Lower lobe of right lung (tissue), 2 donors: Measurements from ENCODE around the gene FAM13C. TPM values are rescaled to one million over a fixed set of nuclear protein-coding genes. Genes with fewer than 3 reads are reported as not detected.

ENCODE experiments used
- ATAC-seq, 2 donors: fragments of 200-7000 bp; cut with Tn5 transposase; one replicate each; pipeline ENCODE4 v1.9.1; 2020 to 2022; ENCODE audit warnings: mild to moderate bottlenecking in 2 of 2, moderate library complexity in 2 of 2
- DNase-seq: peaks from one replicate; pipeline ENCODE4 v3.0.0-alpha.2; 2020
- H3K27ac ChIP-seq: fragments of 200-600 bp; one replicate; pipeline ENCODE4 v1.8.0; 2022
- H3K27me3 ChIP-seq: fragments of 200-600 bp; one replicate; pipeline ENCODE4 v1.8.0; 2022; ENCODE audit warnings: low read depth
- H3K36me3 ChIP-seq: fragments of 200-600 bp; one replicate; pipeline ENCODE4 v1.8.0; 2022; ENCODE audit warnings: mild to moderate bottlenecking
- H3K4me1 ChIP-seq: fragments of 200-600 bp; one replicate; pipeline ENCODE4 v1.8.0; 2022
- H3K4me3 ChIP-seq: fragments of 200-600 bp; one replicate; pipeline ENCODE4 v1.8.0; 2022; ENCODE audit warnings: mild to moderate bottlenecking
- H3K9me3 ChIP-seq: fragments of 200-600 bp; one replicate; pipeline ENCODE4 v1.8.0; 2022
- intact Hi-C: fragments of 100-400 bp; cut with DNase I; formaldehyde crosslinking; loops from one replicate; pipeline ENCODE4 v1.11.0; 2022
- total RNA-seq: library from RNA; stranded (reverse); fragmentation: NEBNext Ultra II Directional; extraction: Animal tissue kit (Norgen Biotek cat#: 25700); gene quantifications from one replicate; pipeline ENCODE4 v1.2.1, GENCODE V29; 2021
- TF ChIP-seq, protein P1 (sequence below): fragments of 200-600 bp; IDR thresholded peaks from one replicate; pipeline ENCODE4 v1.8.0; 2022; ENCODE audit warnings: antibody characterized with exemption, mild to moderate bottlenecking
- donor health status: DM: no; HTN: yes; CAD: no; lungs with severe emphysema.

FAM13C gene
- total RNA-seq, 1 donor from 2014 or later = 13.9 TPM

DNA sequence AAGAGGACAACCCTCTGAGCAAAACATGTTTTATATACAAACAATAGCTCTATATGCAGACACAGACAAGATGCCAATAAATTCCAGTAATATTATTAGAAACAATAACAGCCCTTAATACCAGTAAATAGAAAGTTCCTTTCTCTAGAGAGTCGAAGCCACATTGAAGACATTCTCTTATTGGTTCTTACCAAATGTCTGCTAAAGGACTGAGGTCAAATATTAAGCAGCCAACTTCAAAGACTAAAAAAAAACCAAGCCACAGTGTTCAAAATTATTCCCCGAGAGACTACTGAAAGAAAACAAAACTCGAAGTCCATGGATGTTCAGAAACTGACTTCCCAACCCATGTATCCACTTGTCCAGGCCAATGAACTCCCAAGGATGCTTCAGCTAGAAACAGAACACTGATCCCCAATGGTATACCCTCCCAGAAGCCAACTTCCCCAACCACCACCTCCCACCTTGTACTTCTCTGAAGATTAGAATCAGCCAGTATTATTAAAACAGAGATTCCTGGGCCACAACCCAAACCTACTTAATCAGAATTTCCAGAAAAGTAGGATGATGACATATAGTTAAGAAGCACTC lies 51.9 kb downstream of the FAM13C start:
- H3K36me3 ChIP-seq = no peaks in the 10 kb centered on the region
- peaks cover 5% of the 10 kb centered on the region for H3K4me1 ChIP-seq
- DNase-seq (no peak), ATAC-seq (no peak)
- no peaks in the 10 kb centered on the region for H3K9me3 ChIP-seq
- intact Hi-C loops = no loop called here
- H3K4me3 ChIP-seq = no peak overlapping the region
- TF ChIP-seq, protein P1, sequence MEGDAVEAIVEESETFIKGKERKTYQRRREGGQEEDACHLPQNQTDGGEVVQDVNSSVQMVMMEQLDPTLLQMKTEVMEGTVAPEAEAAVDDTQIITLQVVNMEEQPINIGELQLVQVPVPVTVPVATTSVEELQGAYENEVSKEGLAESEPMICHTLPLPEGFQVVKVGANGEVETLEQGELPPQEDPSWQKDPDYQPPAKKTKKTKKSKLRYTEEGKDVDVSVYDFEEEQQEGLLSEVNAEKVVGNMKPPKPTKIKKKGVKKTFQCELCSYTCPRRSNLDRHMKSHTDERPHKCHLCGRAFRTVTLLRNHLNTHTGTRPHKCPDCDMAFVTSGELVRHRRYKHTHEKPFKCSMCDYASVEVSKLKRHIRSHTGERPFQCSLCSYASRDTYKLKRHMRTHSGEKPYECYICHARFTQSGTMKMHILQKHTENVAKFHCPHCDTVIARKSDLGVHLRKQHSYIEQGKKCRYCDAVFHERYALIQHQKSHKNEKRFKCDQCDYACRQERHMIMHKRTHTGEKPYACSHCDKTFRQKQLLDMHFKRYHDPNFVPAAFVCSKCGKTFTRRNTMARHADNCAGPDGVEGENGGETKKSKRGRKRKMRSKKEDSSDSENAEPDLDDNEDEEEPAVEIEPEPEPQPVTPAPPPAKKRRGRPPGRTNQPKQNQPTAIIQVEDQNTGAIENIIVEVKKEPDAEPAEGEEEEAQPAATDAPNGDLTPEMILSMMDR = no peak
- H3K27ac ChIP-seq = no peak overlapping the region
- H3K27me3 ChIP-seq = no peaks in the 10 kb centered on the region

DNA sequence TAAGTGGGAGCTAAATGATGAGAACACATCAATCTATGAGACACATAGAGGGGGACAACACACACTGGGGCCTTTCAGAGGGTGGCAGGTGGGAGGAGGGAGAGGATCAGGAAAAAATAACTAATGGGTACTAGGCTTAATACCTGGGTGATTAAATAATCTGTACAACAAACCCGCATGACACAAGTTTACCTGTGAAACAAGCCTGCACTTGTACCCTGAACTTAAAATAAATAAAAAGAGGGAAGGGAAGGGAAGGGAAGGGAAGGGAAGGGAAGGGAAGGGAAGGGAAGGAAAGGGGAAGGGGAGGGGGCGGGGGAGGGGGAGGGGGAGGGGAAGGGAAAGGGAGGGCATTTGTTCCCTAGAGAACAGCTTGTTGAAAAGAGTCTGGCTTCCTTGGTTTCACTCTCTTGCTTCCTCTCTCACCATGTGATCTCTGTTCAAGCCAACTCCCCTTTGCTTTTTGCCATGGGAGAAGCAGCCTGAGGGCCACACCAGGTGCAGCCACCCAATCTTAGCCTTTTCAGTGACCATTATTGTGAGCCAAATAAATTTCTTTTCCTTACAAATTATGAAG lies 57.7 kb downstream of the FAM13C start:
- Histone ChIP-seq H3K36me3 (no peaks in the 10 kb centered on the region), H3K4me3 (no peak overlapping the region), H3K4me1 (no peaks in the 10 kb centered on the region), H3K9me3 (no peaks in the 10 kb centered on the region), H3K27me3 (no peaks in the 10 kb centered on the region), H3K27ac (no peak overlapping the region)
- ATAC-seq = no peak
- TF ChIP-seq, protein P1 = no peak
- intact Hi-C loops = no loop called here
- no peak for DNase-seq

DNA sequence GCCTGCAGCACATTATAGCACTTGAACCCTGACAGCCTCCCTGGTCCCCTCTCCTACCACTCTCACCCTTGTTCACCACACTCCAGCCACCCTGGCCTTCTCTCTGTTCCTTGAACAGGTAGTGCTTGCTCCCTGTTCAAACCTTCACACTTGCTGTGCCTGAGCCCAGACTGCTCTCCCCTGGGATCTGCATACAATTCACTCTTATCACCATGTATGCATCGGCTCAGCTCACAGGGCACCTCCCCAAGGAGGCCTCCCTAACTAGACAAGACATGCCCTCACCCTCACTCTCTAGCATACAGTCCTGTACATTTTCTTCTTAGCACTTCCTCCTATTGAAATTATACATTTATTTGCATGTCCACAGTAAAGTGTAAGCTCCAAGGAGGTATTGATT lies 59.3 kb downstream of the FAM13C start:
- TF ChIP-seq, protein P1 = no peak
- no peak for ATAC-seq
- intact Hi-C loops = no loop called here

DNA sequence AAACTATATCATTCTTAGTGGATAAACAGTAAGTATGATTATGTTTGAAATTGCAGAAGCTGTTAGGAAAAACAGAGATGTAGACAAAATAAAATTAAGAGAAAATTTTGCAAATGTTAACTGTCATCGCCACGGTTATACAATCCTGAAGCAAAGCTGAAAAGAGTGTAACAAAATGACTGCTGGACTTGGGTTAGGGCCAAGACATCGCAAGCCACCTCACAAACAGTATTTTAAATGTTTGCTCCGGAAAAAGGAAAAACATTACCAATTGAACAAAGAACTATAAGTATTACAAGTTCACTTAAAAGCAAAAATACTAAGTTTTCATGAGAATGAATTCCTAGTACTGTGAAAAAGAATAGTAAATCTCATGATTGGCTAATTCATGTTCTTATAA lies 60.0 kb downstream of the FAM13C start:
- DNase-seq = no peak
- TF ChIP-seq, protein P1 = no peak
- Histone ChIP-seq H3K4me3 (no peak overlapping the region), H3K27ac (no peak overlapping the region), H3K27me3 (no peaks in the 10 kb centered on the region), H3K36me3 (no peaks in the 10 kb centered on the region), H3K9me3 (no peaks in the 10 kb centered on the region), H3K4me1 (no peaks in the 10 kb centered on the region)
- ATAC-seq = no peak
- intact Hi-C loops = no loop called here

More for the DNA sequence above, 59.3 kb downstream of the FAM13C start:
- no peak overlapping the region for H3K4me3 ChIP-seq
- no peaks in the 10 kb centered on the region for H3K27me3 ChIP-seq
- no peak for DNase-seq
- no peaks in the 10 kb centered on the region for H3K9me3 ChIP-seq
- H3K36me3 ChIP-seq = no peaks in the 10 kb centered on the region
- no peaks in the 10 kb centered on the region for H3K4me1 ChIP-seq
- no peak overlapping the region for H3K27ac ChIP-seq

DNA sequence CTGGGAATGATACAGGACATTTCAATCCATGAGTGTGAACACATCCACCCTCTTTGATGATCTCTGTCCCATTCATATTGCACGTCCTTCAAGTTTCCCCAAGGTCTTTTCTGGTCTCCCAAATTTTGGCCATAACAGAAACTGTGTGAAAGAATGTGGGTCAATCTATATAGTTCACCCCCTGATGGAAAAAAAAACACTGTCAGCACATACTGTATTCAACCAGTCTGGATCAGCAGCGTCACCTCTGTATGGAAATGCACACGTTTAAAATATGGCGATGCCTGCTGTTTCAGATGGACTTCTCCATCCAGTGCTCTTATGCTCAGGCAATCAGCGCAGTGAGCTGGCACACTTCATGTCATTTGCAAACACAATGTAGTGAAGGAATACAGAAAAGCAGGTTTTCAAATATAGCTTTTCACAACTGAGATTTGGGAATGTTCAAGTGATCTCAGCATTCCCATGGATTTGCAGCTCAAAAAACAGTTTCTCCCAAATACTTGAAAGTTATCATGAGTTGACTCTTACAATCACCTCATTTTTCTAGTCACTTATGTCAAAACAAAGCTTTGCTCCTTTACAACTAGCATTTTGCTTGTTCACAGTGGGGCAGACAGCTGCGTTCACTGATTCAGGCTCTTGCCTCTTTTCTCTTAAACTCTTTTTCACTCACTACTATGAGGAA lies 61.1 kb downstream of the FAM13C start:
- TF ChIP-seq, protein P1 = no peak
- intact Hi-C loops = no loop called here

More for the DNA sequence above, 61.1 kb downstream of the FAM13C start:
- Histone ChIP-seq H3K9me3 (no peaks in the 10 kb centered on the region), H3K36me3 (no peaks in the 10 kb centered on the region), H3K27ac (no peak overlapping the region), H3K4me3 (no peak overlapping the region), H3K27me3 (no peaks in the 10 kb centered on the region), H3K4me1 (no peaks in the 10 kb centered on the region)
- ATAC-seq (no peak), DNase-seq (no peak)
